ENCODE data around the gene MEF2C.

The MEF2C gene

GRCh38 chr5:88826646-88827585, 56.1 kb downstream of the MEF2C start:
- no peak for DNase-seq

GRCh38 chr5:88825584-88826315, 57.2 kb downstream of the MEF2C start:
- no peak for DNase-seq

GRCh38 chr5:88824892-88825583, 57.9 kb downstream of the MEF2C start:
- DNase-seq, result no peak

- no peak for DNase-seq
Measured at GRCh38 chr5:88824141-88824540, 58.8 kb downstream of the MEF2C start.

GRCh38 chr5:88823201-88823600, 59.8 kb downstream of the MEF2C start:
- DNase-seq, result no peak

GRCh38 chr5:88821161-88821560, 61.8 kb downstream of the MEF2C start:
- no peak for DNase-seq

GRCh38 chr5:88820581-88820980, 62.4 kb downstream of the MEF2C start:
- no peak for DNase-seq

GRCh38 chr5:88819301-88819999, 63.5 kb downstream of the MEF2C start:
- no peak for DNase-seq

GRCh38 chr5:88818296-88818695, 64.7 kb downstream of the MEF2C start:
- no peak for DNase-seq

GRCh38 chr5:88816195-88816594, 66.8 kb downstream of the MEF2C start:
- no peak for DNase-seq

- DNase-seq, result no peak
Measured at GRCh38 chr5:88815050-88815789, 67.8 kb downstream of the MEF2C start.

GRCh38 chr5:88813805-88814575, 69.0 kb downstream of the MEF2C start:
- DNase-seq, result no peak

- no peak for DNase-seq
Measured at GRCh38 chr5:88813244-88813643, 69.7 kb downstream of the MEF2C start.

GRCh38 chr5:88808153-88808552, 74.8 kb downstream of the MEF2C start:
- no peak for DNase-seq

GRCh38 chr5:88807327-88807726, 75.7 kb downstream of the MEF2C start:
- DNase-seq, result no peak

- DNase-seq, result no peak
Measured at GRCh38 chr5:88806338-88806737, 76.6 kb downstream of the MEF2C start.

- no peak for DNase-seq
Measured at GRCh38 chr5:88805151-88805784, 77.7 kb downstream of the MEF2C start.

- no peak for DNase-seq
Measured at GRCh38 chr5:88804444-88804843, 78.5 kb downstream of the MEF2C start.

GRCh38 chr5:88803309-88803708, 79.7 kb downstream of the MEF2C start:
- no peak for DNase-seq

GRCh38 chr5:88799938-88800535, 82.9 kb downstream of the MEF2C start:
- DNase-seq, result no peak
